HG03060 (cell line): Measurements from ENCODE around the gene RTL1.

Experiments used
- ATAC-seq: cut with Tn5 transposase; IDR thresholded peaks from one replicate; pipeline ENCODE4 v1.9.1; 2021; ENCODE audit warnings: low read depth, moderate number of reproducible peaks; ENCODE audit not compliant: unreplicated experiment

RTL1 gene

GRCh38 chr14:100836941-100837804 is 66.3 kb downstream of the RTL1 start:
- ATAC-seq = no peak

- no peak for ATAC-seq
Measured at GRCh38 chr14:100836311-100836805, 67.2 kb downstream of the RTL1 start.

GRCh38 chr14:100835548-100836310 is 67.8 kb downstream of the RTL1 start:
- no peak for ATAC-seq

GRCh38 chr14:100834794-100835547 is 68.6 kb downstream of the RTL1 start:
- no peak for ATAC-seq

GRCh38 chr14:100834082-100834793 is 69.3 kb downstream of the RTL1 start:
- no peak for ATAC-seq

GRCh38 chr14:100832311-100832960 is 71.1 kb downstream of the RTL1 start:
- no peak for ATAC-seq

GRCh38 chr14:100830681-100831080 is 72.8 kb downstream of the RTL1 start:
- ATAC-seq = no peak
